Erythroblast (primary cell): ENCODE data around the gene SLC20A1.

Experiments used
- GATA1 ChIP-seq: IDR thresholded peaks from 2 replicates; pipeline ENCODE4 v1.6.1; 2011; ENCODE audit warnings: low read depth, mild to moderate bottlenecking, control low read depth, low read length, moderate library complexity
- POLR2A ChIP-seq: IDR thresholded peaks from 2 replicates; pipeline ENCODE4 v1.6.1; 2011; ENCODE audit warnings: mild to moderate bottlenecking, low read length

GRCh38 chr2:112597537-112598322 lies 48.0 kb upstream of the SLC20A1 start:
- TF ChIP-seq POLR2A (no peak), GATA1 (no peak)
